H54 (cell line): ENCODE data around the gene IFNGR1.

ENCODE experiments used
- DNase-seq: peaks from one replicate; pipeline ENCODE4 v3.0.0; 2011; ENCODE audit warnings: low spot score, mixed read lengths; ENCODE audit not compliant: insufficient read length
- FAIRE-seq: peaks from 3 replicates; lab custom pipeline; 2011; peaks lifted over from hg19 to GRCh38; lab: Jason Lieb, UNC
- POLR2A ChIP-seq: IDR thresholded peaks from 2 replicates; pipeline ENCODE4 v1.6.1; 2011; ENCODE audit warnings: low read depth, mild to moderate bottlenecking, low read length

IFNGR1 gene

DNA sequence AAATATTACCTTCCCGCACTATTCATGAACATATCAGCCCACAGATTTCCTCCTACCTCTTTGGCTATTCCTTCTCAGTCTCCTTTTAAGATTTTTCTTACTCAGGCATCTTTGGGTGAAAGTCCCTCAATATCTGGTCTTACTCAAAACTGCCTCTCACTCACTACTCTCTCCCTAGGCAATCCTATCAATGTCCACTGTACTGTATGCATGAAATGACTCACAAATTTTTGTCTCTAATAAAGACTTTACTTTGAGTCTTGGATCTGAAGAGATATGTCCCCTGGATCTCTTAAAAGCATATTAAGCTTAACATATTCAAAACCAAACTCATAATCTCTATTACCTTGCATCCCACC lies 70.2 kb downstream of the IFNGR1 start:
- DNase-seq (no peak), FAIRE-seq (no peak)
- no peak for TF ChIP-seq POLR2A

DNA sequence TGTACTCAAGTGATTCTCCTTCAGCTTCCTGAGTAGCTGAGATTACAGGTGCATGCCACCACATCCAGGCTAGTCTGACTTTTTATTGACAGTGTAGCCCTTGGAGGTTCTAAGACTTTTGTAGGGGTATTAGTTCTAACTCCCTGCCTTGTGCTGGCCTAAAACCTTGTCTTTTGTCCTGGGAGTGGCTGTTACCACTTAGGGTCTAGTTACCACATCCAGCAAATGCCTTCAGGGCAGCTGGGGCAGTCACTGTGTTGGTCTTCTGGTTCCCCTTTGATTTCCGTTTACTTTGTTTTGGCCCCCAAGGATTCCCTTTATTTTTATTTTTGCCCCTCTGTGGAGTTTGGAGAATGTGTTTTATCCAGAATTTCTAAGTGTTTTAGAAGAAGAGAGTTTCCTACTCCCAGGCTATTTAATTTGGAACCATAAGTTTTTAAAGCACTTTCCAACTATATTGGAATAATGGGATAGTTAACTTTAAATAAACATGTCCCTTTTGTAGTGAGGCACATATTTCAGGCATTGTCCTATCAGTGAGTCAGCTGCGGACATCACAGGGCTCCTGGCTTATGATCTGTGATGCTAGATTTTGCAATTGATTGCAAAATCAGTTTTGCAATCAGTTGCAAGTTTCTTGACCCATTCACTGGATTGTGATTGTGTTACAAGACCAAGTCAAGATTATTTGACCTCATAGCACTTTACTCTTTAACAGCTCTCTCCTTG lies 70.7 kb downstream of the IFNGR1 start:
- DNase-seq (no peak), FAIRE-seq (no peak)
- TF ChIP-seq POLR2A, result no peak
